Hepatocyte (in vitro differentiated cells): ENCODE results near the gene PDZD8. TPM values are rescaled to one million over a fixed set of nuclear protein-coding genes. Genes with fewer than 3 reads are reported as not detected.

Source experiments
- DNase-seq: peaks from one replicate; pipeline ENCODE4 v3.0.0-alpha.2; 2016; ENCODE audit warnings: low spot score
- H2AFZ ChIP-seq: fragments of 200-600 bp; sonication (generic); 2 replicates; pipeline ENCODE4 v1.6.0; 2016; ENCODE audit warnings: antibody characterized with exemption, mild to moderate bottlenecking
- H3K27ac ChIP-seq: fragments of 200-600 bp; sonication (generic); 2 replicates; pipeline ENCODE4 v1.5.1; 2016; ENCODE audit warnings: mild to moderate bottlenecking
- H3K27me3 ChIP-seq: fragments of 200-600 bp; sonication (generic); 2 replicates; pipeline ENCODE4 v1.6.1; 2016
- H3K36me3 ChIP-seq: fragments of 200-600 bp; sonication (generic); replicated peaks from 2 replicates; pipeline ENCODE4 v1.5.1; 2016; ENCODE audit warnings: low read depth; ENCODE audit not compliant: insufficient read depth
- H3K4me1 ChIP-seq: fragments of 200-600 bp; sonication (generic); 2 replicates; pipeline ENCODE4 v1.5.1; 2016; ENCODE audit warnings: mild to moderate bottlenecking, moderate library complexity; ENCODE audit not compliant: insufficient read depth
- H3K4me2 ChIP-seq: fragments of 200-600 bp; sonication (generic); 2 replicates; pipeline ENCODE4 v1.6.0; 2016
- H3K4me3 ChIP-seq: fragments of 200-600 bp; sonication (generic); 2 replicates; pipeline ENCODE4 v1.5.1; 2016; ENCODE audit warnings: mild to moderate bottlenecking
- H3K79me2 ChIP-seq: fragments of 200-600 bp; sonication (generic); 2 replicates; pipeline ENCODE4 v1.6.0; 2017; ENCODE audit warnings: mild to moderate bottlenecking
- H3K9me2 ChIP-seq: fragments of 200-600 bp; sonication (generic); replicated peaks from 2 replicates; pipeline ENCODE4 v1.6.0; 2017; ENCODE audit warnings: mild to moderate bottlenecking; ENCODE audit not compliant: insufficient read depth
- H3K9me3 ChIP-seq: fragments of 200-600 bp; sonication (generic); 2 replicates; pipeline ENCODE4 v1.5.1; 2016; ENCODE audit warnings: low read depth, mild to moderate bottlenecking
- H4K20me1 ChIP-seq: fragments of 200-600 bp; sonication (generic); 2 replicates; pipeline ENCODE4 v1.6.0; 2016; ENCODE audit warnings: mild to moderate bottlenecking; ENCODE audit not compliant: insufficient read depth, poor library complexity, severe bottlenecking
- CTCF ChIP-seq: fragments of 200-600 bp; sonication (generic); IDR thresholded peaks from 2 replicates; pipeline ENCODE4 v1.5.1; 2016; ENCODE audit warnings: antibody characterized with exemption, mild to moderate bottlenecking; ENCODE audit not compliant: poor library complexity
- EZH2 ChIP-seq: fragments of 200-600 bp; sonication (generic); IDR thresholded peaks from 2 replicates; pipeline ENCODE4 v1.6.1; 2016; ENCODE audit warnings: antibody characterized with exemption, mild to moderate bottlenecking, borderline replicate concordance
- EZH2phosphoT487 ChIP-seq: fragments of 200-600 bp; sonication (generic); IDR thresholded peaks from one replicate; pipeline ENCODE4 v1.6.1; 2018; ENCODE audit warnings: antibody characterized with exemption, mild to moderate bottlenecking, low read depth, moderate library complexity; ENCODE audit not compliant: unreplicated experiment, severe bottlenecking
- WGBS: methylation state at CpG from one replicate; pipeline ENCODE4 v1.1.6; 2016; ENCODE audit warnings: low lambda C conversion rate; ENCODE audit errors: missing lambda C conversion rate; 5-methylcytosine and 5-hydroxymethylcytosine counted together
- polyA plus RNA-seq: library from polyadenylated mRNA; unstranded; fragments of >200 nt; fragmentation: Nextera tagmentation; extraction: Ambion mirVana; gene quantifications from 2 replicates; pipeline ENCODE4 v1.2.1, GENCODE V29; 2016
- total RNA-seq: library from RNA; depleted of rRNA; stranded (reverse); fragments of >200 nt; gene quantifications from 2 replicates; pipeline ENCODE4 v1.2.3, GENCODE V29; 2014

Gene PDZD8
- total and polyA plus RNA-seq, 2 experiments from 2014 or later, result 12.9 to 77.2 TPM

- Histone ChIP-seq H3K9me2 (no peaks in the 10 kb centered on the region), H3K36me3 (no peaks in the 10 kb centered on the region), H3K4me2 (no peak overlapping the region), H3K4me1 (peaks cover 14% of the 10 kb centered on the region), H3K9me3 (no peaks in the 10 kb centered on the region), H4K20me1 (no peaks in the 10 kb centered on the region), H3K27me3 (no peaks in the 10 kb centered on the region), H2AFZ (no peak overlapping the region), H3K79me2 (no peaks in the 10 kb centered on the region), H3K27ac (no peak overlapping the region), H3K4me3 (no peak overlapping the region)
- DNase-seq, result no peak
- TF ChIP-seq EZH2 (no peak), CTCF (no peak), EZH2phosphoT487 (no peak)
- 82% methylated on average over 10 of the region's 10 CpGs for WGBS
These were observed 118.3 kb downstream of the PDZD8 start for GRCh38 chr10:117256910-117257309.

- no peak for DNase-seq
- no peaks in the 10 kb centered on the region for H3K9me2 ChIP-seq
- no peaks in the 10 kb centered on the region for H3K9me3 ChIP-seq
- TF ChIP-seq EZH2 (no peak), CTCF (no peak), EZH2phosphoT487 (no peak)
- peaks cover 13% of the 10 kb centered on the region for H3K4me1 ChIP-seq
- no peaks in the 10 kb centered on the region for H3K36me3 ChIP-seq
- no peak overlapping the region for H3K27ac ChIP-seq
- no peak overlapping the region for H3K4me2 ChIP-seq
- 95% methylated on average over 9 of the region's 9 CpGs for whole genome bisulfite sequencing
- H3K79me2 ChIP-seq, result no peaks in the 10 kb centered on the region
- no peaks in the 10 kb centered on the region for H3K27me3 ChIP-seq
- no peak overlapping the region for H3K4me3 ChIP-seq
- H4K20me1 ChIP-seq, result no peaks in the 10 kb centered on the region
- no peak overlapping the region for H2AFZ ChIP-seq
These were observed 119.3 kb downstream of the PDZD8 start for GRCh38 chr10:117255835-117256460.

- Histone ChIP-seq H3K79me2 (no peaks in the 10 kb centered on the region), H3K4me1 (peaks cover 4% of the 10 kb centered on the region), H3K27ac (no peak overlapping the region), H3K9me3 (no peaks in the 10 kb centered on the region), H3K27me3 (no peaks in the 10 kb centered on the region), H3K4me3 (no peak overlapping the region), H2AFZ (no peak overlapping the region), H3K9me2 (no peaks in the 10 kb centered on the region), H4K20me1 (no peaks in the 10 kb centered on the region), H3K36me3 (no peaks in the 10 kb centered on the region), H3K4me2 (no peak overlapping the region)
- DNase-seq, result no peak
- TF ChIP-seq CTCF (no peak), EZH2phosphoT487 (no peak), EZH2 (no peak)
- 86% methylated on average over 26 of the region's 26 CpGs for WGBS
These were observed 120.2 kb downstream of the PDZD8 start for GRCh38 chr10:117254774-117255735.
